HG03025 (cell line): ENCODE results near the gene SLC27A6.
"Not testable (repeated sequence)": the region's sequence is repeated elsewhere in the genome, so short reads cannot be mapped to it uniquely, and the experiment has no call there.

Experiments
- ATAC-seq: cut with Tn5 transposase; IDR thresholded peaks from one replicate; pipeline ENCODE4 v1.9.1; 2021; ENCODE audit warnings: mild to moderate bottlenecking, moderate library complexity; ENCODE audit not compliant: unreplicated experiment, low FRiP score

The SLC27A6 gene

DNA sequence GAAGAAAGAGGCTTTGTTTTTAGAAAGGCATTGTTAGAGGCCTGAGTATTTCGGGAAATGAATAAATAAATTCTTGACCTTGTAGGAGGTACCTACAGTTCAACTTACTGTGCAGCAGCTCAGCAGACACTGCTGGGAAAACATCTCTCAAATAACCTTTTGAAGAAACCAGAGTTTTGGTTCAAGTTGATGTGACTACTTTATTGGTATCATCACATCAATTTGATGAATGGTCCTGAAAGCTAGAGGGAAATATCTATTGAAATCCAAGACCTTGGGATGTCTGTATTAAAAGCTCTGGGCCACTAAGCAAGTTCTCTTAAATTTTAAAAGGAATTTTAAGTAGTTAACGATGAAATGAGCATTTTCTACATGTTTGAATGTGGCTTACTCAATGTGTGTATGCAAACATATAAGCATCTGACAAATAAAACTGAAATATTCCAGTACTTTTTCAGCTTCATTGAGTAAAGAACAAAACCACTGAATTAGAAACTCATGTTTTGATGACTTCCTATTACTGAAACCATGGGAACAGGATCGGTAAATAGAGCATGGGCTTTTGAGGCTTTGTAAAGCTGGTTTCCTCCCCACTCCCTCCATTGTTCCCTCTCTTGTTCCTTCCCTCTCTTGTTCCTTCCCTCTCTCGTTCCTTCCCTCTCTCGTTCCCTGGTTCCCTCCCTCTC is 36.7 kb downstream of the SLC27A6 start:
- ATAC-seq: no peak

- ATAC-seq: no peak
These were observed 37.2 kb downstream of the SLC27A6 start for GRCh38 chr5:129002527-129002842.

DNA sequence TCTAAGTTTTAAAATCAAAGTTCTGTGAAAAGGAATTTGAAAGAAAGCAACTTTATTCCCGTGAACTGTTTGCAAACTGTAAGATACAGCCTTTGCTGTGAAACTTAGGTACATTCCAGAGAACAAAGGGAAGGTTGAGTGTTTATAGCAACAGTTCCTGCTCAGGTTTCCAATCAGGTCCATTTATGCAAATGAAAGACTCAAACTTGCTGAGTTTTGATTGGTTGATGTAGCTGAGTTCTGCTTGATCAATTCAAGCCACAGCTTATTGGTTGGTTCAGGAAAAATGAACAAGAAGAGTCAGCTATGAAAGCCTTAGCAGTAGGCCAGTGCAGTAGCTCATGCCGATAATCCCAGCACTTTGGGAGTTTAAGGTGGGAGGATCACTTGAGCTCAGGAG is 37.9 kb downstream of the SLC27A6 start:
- ATAC-seq: no peak

DNA sequence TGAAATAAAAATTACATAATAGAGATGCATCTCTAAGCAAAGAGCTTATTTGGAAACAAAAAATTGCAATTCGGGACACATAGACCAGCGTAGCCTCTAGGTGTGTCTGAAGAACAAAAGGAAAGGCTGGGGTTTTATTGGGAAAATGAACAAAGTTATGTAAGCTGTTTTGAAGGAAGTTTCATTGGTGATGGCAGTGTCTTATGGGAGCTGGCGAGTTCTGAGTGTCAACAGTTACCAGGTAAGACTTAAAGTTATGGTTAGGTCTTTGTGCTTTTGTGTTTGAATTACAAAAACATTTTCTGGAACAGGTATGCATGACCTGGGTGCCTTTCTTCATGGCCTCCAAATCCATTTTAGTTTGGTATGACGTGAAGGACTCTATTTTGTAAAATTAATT is 48.9 kb downstream of the SLC27A6 start:
- ATAC-seq: no peak

DNA sequence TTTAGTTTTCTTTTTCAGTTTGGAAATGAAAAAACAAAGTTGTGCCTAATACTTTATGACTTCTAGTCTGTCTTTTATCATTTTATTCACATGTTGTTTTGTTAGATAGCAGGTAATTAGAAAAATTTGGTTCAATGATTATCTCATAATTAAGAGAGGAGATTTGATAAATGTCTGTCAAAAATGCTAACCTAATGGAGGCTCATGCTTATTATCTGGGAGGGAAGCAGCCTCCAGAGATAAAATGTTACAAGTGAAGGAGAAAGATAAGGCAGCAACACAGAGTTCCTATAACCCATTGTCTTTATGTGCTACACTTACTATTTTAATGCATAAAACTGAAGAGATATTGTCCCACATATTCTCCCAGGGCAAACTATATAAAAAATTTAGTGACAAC is 53.5 kb downstream of the SLC27A6 start:
- no peak for ATAC-seq

- ATAC-seq: no peak
These were observed 54.2 kb downstream of the SLC27A6 start for GRCh38 chr5:129019401-129019908.

DNA sequence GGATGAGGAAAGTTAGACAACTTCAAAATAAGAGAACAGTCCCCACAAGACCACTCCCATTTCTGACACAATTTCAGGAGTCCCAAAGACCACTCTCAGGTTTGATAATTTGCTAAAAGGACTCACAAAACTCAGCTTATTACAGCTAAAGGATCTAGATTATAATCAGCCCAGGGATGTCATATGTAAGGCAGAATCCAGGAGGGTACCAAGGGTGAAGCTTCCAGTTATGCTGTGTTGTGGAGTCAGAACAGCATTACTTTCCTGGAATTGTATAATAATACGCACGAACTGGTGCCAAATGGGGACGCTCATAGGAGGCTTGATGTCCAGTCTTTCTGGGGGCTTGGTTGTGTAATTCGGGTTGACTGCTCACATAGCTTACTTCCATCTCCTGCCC is 55.4 kb downstream of the SLC27A6 start:
- ATAC-seq: no peak

GRCh38 chr5:129021744-129022143 is 56.5 kb downstream of the SLC27A6 start:
- no peak for ATAC-seq

- no peak for ATAC-seq
These were observed 57.3 kb downstream of the SLC27A6 start for GRCh38 chr5:129022599-129022998.

GRCh38 chr5:129027260-129027659 is 62.0 kb downstream of the SLC27A6 start:
- no peak for ATAC-seq

- ATAC-seq: no peak
These were observed 66.8 kb downstream of the SLC27A6 start for GRCh38 chr5:129031886-129032683.

DNA sequence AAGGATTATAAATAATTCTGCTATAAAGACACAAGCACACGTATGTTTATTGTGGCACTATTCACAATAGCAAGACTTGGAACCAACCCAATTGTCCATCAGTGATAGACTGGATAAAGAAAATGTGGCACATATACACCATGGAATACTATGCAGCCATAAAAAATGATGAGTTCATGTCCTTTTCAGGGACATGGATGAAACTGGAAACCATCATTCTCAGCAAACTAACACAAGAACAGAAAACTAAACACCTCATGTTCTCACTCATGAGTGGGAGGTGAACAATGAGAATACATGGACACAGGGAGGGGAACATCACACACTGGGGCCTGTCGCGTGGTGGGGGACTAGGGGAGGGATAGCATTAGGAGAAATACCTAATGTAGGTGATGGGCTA is 71.0 kb downstream of the SLC27A6 start:
- not testable (repeated sequence) for ATAC-seq

- ATAC-seq: no peak
These were observed 76.1 kb downstream of the SLC27A6 start for GRCh38 chr5:129041196-129041881.

GRCh38 chr5:129042306-129042705 is 77.0 kb downstream of the SLC27A6 start:
- ATAC-seq: no peak

- no peak for ATAC-seq
These were observed 78.6 kb downstream of the SLC27A6 start for GRCh38 chr5:129043894-129044293.

DNA sequence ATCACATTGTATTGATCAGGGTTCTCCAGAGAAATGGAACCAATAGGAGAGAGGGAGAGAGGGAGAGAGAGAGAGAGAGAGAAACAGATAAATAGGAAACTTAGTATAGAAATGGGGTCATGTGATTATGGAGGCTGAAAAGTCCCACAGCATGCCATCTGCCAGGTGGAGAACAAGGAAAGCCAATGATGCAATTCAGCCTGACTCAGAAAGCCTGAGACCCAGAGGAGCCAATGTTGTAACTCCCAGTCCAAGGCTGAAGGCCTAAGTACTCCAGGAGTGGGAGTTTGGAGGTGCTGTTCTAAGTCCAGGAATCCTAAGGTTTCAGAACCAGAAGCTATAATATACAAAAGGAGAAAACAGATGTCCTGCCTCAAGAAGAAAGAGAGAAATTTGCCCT is 80.9 kb downstream of the SLC27A6 start:
- no peak for ATAC-seq

GRCh38 chr5:129048509-129048908 is 83.2 kb downstream of the SLC27A6 start:
- no peak for ATAC-seq

DNA sequence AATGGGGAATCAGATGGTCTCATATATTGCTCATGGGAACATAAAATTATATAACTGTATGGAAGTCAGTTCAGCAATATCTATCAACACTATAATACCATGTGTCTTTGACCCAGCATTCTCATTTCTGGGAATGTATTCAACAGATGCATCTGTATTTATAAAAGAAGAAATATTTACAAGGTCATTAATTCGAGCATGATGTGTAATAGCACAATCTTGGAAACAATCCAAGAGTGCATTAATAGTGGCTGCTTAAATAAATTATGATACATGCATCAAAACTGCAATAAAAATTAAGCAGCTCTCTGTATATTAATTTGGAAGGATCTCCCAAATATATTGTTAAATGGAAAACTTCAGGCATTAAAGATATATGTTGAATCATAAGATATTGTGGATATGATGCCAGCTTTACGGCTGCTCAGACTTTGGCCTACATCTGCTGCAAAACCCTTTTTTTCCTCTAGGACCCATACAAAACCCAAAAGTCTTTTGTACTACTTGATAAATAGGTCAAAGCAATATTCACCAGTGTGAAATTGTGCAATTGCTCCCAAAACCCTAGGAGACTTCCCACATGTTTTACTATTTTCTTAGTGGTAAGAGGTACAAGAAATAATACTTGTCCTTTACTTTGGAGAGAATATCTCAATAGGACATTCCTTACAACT is 84.0 kb downstream of the SLC27A6 start:
- ATAC-seq: no peak

GRCh38 chr5:129051283-129051682 is 86.0 kb downstream of the SLC27A6 start:
- ATAC-seq: no peak

DNA sequence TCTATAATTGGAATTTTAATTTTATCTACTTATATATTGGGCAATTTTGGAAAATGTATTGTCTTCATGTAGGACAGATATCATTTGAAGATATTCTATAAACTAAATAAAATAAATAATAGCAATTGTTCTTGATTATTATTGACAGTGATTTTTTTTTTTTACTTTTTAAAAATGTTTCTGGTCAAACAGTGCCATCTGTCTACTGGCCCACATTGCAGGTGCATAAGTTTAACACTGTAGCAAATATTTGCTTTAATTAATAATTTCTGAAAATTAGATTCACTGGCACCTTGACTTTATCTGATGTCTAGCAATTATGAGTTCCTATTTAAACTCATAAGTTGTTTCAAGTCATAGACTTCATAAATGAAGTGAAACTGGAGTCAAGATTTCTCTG is 88.2 kb downstream of the SLC27A6 start:
- ATAC-seq: no peak

DNA sequence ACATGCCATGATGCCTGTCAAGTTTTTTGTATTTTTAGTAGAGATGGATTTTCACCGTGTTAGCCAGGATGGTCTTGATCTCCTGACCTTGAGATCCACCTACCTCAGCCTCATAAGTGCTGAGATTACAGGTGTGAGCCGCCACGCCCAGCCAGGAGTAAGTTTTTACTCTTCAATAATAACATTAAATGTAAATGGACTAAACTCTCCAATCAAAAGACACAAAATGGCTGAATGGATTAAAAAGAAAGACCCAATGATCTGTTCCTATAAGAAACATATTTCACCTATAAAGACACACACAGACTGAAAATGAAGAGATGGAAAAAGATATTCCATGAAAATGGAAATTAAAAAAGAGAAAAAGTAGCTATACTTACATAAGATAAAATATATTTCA is 92.0 kb downstream of the SLC27A6 start:
- no peak for ATAC-seq
